Heart left ventricle (tissue), 13 donors: ENCODE results near the gene SRPX2.

Experiments used
- POLR2A ChIP-seq, 2 donors: fragments of 450-650 bp; IDR thresholded peaks; one replicate each; pipeline ENCODE4 v1.6.1; 2017; ENCODE audit warnings: antibody characterized with exemption in 2 of 2, mild to moderate bottlenecking in 2 of 2, moderate library complexity in 2 of 2
- TF ChIP-seq, protein P1 (sequence below), 12 donors: fragments of 200-600 bp; sonication (generic) in 4 of 12; IDR thresholded peaks; one replicate each; pipeline versions ENCODE4 v1.5.0 to v1.8.0; 2018 to 2022; ENCODE audit warnings: antibody characterized with exemption in 12 of 12, mild to moderate bottlenecking in 5 of 12
- donor health status: ischemic (EF 13 %, LVEDD 7.1; RV severe dilation, severe dysfunction).
- donor health status: DM: no; HTN: yes; CAD: no.
- donor health status: DM: no; HTN: no; CAD: no.
- donor health status: ischemic (EF 25% LVEDD 6.9; RV normal size, moderate dysfunction).
- donor health status: ischemic (EF 25% LVEDD 5.7; RV mildly dilated, moderate dysfunction).
- donor health status: ischemic (EF 35%, LVEDD 5.7; RV mildly dilated, moderate dysfunction).
- donor health status: nonischemic (EF 11% LVEDD 7.7; RV severe dilation, severe dysfunction).
- donor health status: DM: yes; HTN: yes; CAD: no.
- donor health status: PGD.
- donor health status: ischemic (EF 29% LVEDD 5.4; RV normal size, mild dysfunction).
- donor health status: nonischemic (EF 23%, LVEDD 6.1; RV moderate dilation, normal function).

DNA sequence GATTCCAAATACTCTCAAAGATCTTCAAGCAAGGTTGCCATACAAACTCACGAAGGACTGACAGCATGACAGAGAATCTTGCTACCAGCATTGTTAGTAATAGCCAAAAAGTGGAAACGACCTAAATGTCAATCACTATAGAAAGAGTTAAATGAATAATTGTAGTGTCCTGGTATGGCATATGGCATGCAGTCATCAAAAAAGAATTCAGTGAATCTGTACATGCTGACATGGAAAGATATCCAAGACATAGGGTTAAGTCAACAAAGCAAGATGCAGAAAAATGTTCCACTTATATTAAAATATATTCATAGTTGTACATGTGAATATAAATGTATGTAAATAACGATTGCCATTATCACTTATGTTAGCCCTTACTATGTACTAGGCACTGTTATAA lies 37.6 kb downstream of the SRPX2 start:
- TF ChIP-seq, protein P1, sequence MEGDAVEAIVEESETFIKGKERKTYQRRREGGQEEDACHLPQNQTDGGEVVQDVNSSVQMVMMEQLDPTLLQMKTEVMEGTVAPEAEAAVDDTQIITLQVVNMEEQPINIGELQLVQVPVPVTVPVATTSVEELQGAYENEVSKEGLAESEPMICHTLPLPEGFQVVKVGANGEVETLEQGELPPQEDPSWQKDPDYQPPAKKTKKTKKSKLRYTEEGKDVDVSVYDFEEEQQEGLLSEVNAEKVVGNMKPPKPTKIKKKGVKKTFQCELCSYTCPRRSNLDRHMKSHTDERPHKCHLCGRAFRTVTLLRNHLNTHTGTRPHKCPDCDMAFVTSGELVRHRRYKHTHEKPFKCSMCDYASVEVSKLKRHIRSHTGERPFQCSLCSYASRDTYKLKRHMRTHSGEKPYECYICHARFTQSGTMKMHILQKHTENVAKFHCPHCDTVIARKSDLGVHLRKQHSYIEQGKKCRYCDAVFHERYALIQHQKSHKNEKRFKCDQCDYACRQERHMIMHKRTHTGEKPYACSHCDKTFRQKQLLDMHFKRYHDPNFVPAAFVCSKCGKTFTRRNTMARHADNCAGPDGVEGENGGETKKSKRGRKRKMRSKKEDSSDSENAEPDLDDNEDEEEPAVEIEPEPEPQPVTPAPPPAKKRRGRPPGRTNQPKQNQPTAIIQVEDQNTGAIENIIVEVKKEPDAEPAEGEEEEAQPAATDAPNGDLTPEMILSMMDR (IDR thresholded peaks at IDR 0.05): no peak
- no peak for TF ChIP-seq POLR2A (IDR thresholded peaks at IDR 0.05)
